H1 (cell line): ENCODE measurements around the gene TCF25. TPM values are rescaled to one million over a fixed set of nuclear protein-coding genes. Genes with fewer than 3 reads are reported as not detected.

ENCODE experiments used
- CTCF ChIA-PET: fragments of 300-600 bp; sonication (Branson Sonifier 250); formaldehyde crosslinking; loops from one replicate; lab custom pipeline; 2021; ENCODE audit not compliant: partially characterized antibody; lab: Charles Lee
- POLR2A ChIA-PET: fragments of 300-600 bp; sonication (Branson Sonifier 250); formaldehyde crosslinking; loops from one replicate; lab custom pipeline; 2021; ENCODE audit warnings: inconsistent platforms; ENCODE audit not compliant: partially characterized antibody; lab: Charles Lee
- DNase-seq, 2 experiments: peaks; one replicate each; pipeline versions ENCODE4 v3.0.0 to v3.0.0-alpha.2; 2010 to 2022; ENCODE audit warnings: low spot score in 2 of 2, low read depth in 1 of 2, mixed read lengths in 1 of 2
- FAIRE-seq: peaks from 2 replicates; lab custom pipeline; 2011; peaks lifted over from hg19 to GRCh38; lab: Jason Lieb, UNC
- H2AFZ ChIP-seq: 2 replicates; pipeline ENCODE4 v1.8.1; 2012; ENCODE audit warnings: low read length, inconsistent platforms
- H2AK5ac ChIP-seq: 2 replicates; pipeline ENCODE4 v1.6.1; 2013; ENCODE audit warnings: low read depth, low read length
- H2BK120ac ChIP-seq: replicated peaks from 2 replicates; pipeline ENCODE3; 2013; ENCODE audit warnings: low read depth, low read length, inconsistent platforms
- H2BK12ac ChIP-seq: 2 replicates; pipeline ENCODE4 v1.6.1; 2013; ENCODE audit warnings: low read depth, low read length
- H2BK15ac ChIP-seq: 2 replicates; pipeline ENCODE4 v1.6.1; 2013; ENCODE audit warnings: low read length
- H2BK20ac ChIP-seq: 2 replicates; pipeline ENCODE4 v1.6.1; 2013; ENCODE audit warnings: low read length
- H2BK5ac ChIP-seq: 2 replicates; pipeline ENCODE4 v1.6.1; 2013; ENCODE audit warnings: low read depth, low read length
- H3K14ac ChIP-seq: 2 replicates; pipeline ENCODE4 v1.6.1; 2013; ENCODE audit warnings: inconsistent platforms; ENCODE audit not compliant: insufficient read length
- H3K18ac ChIP-seq: 2 replicates; pipeline ENCODE4 v1.6.1; 2013; ENCODE audit warnings: low read length; ENCODE audit errors: extremely low read depth
- H3K23ac ChIP-seq: 2 replicates; pipeline ENCODE4 v1.6.1; 2013; ENCODE audit warnings: inconsistent platforms; ENCODE audit not compliant: insufficient read length
- H3K23me2 ChIP-seq: 2 replicates; pipeline ENCODE4 v1.6.1; 2013; ENCODE audit warnings: low read depth, low read length
- H3K27ac ChIP-seq: 2 replicates; pipeline ENCODE4 v1.6.1; 2011; ENCODE audit warnings: low read depth, low read length, inconsistent platforms
- H3K27me3 ChIP-seq, 4 experiments: replicated peaks in 1 of 4; 1 replicate in 1 of 4; 2 replicates in 3 of 4; pipeline versions ENCODE4 v1.6.1 to v1.8.1; 2011 to 2013; ENCODE audit warnings: low read length in 3 of 4, mild to moderate bottlenecking in 3 of 4, inconsistent platforms in 2 of 4, mixed read lengths in 2 of 4, moderate library complexity in 1 of 4; ENCODE audit not compliant: control insufficient read depth in 3 of 4, insufficient read depth in 3 of 4; ENCODE audit errors: extremely low read depth in 1 of 4
- H3K36me3 ChIP-seq, 4 experiments: 2 replicates each; pipeline versions ENCODE4 v1.6.1 to v1.8.1; 2011 to 2013; ENCODE audit warnings: mild to moderate bottlenecking in 4 of 4, low read length in 3 of 4, moderate library complexity in 2 of 4, control low read depth in 1 of 4, inconsistent platforms in 1 of 4; ENCODE audit not compliant: insufficient read depth in 4 of 4, control insufficient read depth in 2 of 4
- H3K4ac ChIP-seq: replicated peaks from 2 replicates; pipeline ENCODE3; 2013; ENCODE audit warnings: low read length, low read depth, mixed read lengths, inconsistent platforms; ENCODE audit not compliant: insufficient read length
- H3K4me1 ChIP-seq, 4 experiments: replicated peaks in 1 of 4; 1 replicate in 1 of 4; 2 replicates in 3 of 4; pipeline versions ENCODE4 v1.6.1 to v1.8.1; 2011 to 2013; ENCODE audit warnings: low read length in 3 of 4, inconsistent platforms in 2 of 4, mixed read lengths in 1 of 4; ENCODE audit not compliant: insufficient read depth in 4 of 4, control insufficient read depth in 3 of 4
- H3K4me2 ChIP-seq, 2 experiments: 2 replicates each; pipeline versions ENCODE4 v1.6.1 to v1.8.1; 2011 to 2013; ENCODE audit warnings: low read depth in 2 of 2, low read length in 2 of 2, control low read depth in 1 of 2, inconsistent platforms in 1 of 2, mild to moderate bottlenecking in 1 of 2; ENCODE audit not compliant: insufficient read depth in 1 of 2
- H3K4me3 ChIP-seq, 4 experiments: fragments of 200-600, 300-600 bp in 1 of 4; sonication (generic), shearing (Covaris generic), sonication (Bioruptor Twin) in 1 of 4; 2 replicates each; pipeline versions ENCODE4 v1.5.1 to v1.8.1; 2011 to 2016; ENCODE audit warnings: low read length in 4 of 4, low read depth in 3 of 4, control low read depth in 2 of 4, inconsistent platforms in 2 of 4, mild to moderate bottlenecking in 2 of 4, mixed read lengths in 1 of 4, moderate library complexity in 1 of 4; ENCODE audit not compliant: insufficient read depth in 2 of 4; ENCODE audit errors: extremely low read depth in 1 of 4
- H3K56ac ChIP-seq: replicated peaks from 2 replicates; pipeline ENCODE3; 2013; ENCODE audit warnings: low read depth, mild to moderate bottlenecking, mixed read lengths, low read length, inconsistent platforms; ENCODE audit not compliant: insufficient read length
- H3K79me1 ChIP-seq: 2 replicates; pipeline ENCODE4 v1.6.1; 2013; ENCODE audit warnings: low read depth, low read length, control low read depth
- H3K79me2 ChIP-seq, 2 experiments: 2 replicates each; pipeline versions ENCODE4 v1.6.1 to v1.8.1; 2012 to 2013; ENCODE audit warnings: low read length in 2 of 2, mild to moderate bottlenecking in 2 of 2, inconsistent platforms in 1 of 2; ENCODE audit not compliant: insufficient read depth in 2 of 2, control insufficient read depth in 1 of 2
- H3K9ac ChIP-seq, 4 experiments: replicated peaks in 1 of 4; 1 replicate in 1 of 4; 2 replicates in 3 of 4; pipeline versions ENCODE4 v1.6.1 to v1.8.1; 2011 to 2013; ENCODE audit warnings: low read depth in 3 of 4, low read length in 3 of 4, control low read depth in 2 of 4, mild to moderate bottlenecking in 2 of 4, moderate library complexity in 2 of 4, inconsistent platforms in 1 of 4; ENCODE audit errors: extremely low read depth in 1 of 4
- H3K9me3 ChIP-seq, 2 experiments: 2 replicates each; pipeline versions ENCODE4 v1.6.1 to v1.8.1; 2012 to 2013; ENCODE audit warnings: mild to moderate bottlenecking in 2 of 2, moderate library complexity in 2 of 2, control low read depth in 1 of 2, inconsistent platforms in 1 of 2, low read depth in 1 of 2, low read length in 1 of 2, mixed read lengths in 1 of 2; ENCODE audit not compliant: insufficient read depth in 2 of 2
- H4K20me1 ChIP-seq, 2 experiments: replicated peaks in 1 of 2; 2 replicates each; pipeline versions ENCODE3 to v1.8.1; 2011 to 2013; ENCODE audit warnings: inconsistent platforms in 2 of 2, low read length in 2 of 2, mild to moderate bottlenecking in 1 of 2; ENCODE audit not compliant: insufficient read depth in 2 of 2, control insufficient read depth in 1 of 2
- H4K5ac ChIP-seq: 2 replicates; pipeline ENCODE4 v1.6.1; 2013; ENCODE audit warnings: low read length, low read depth, mixed read lengths, inconsistent platforms; ENCODE audit not compliant: insufficient read length
- H4K8ac ChIP-seq: 2 replicates; pipeline ENCODE4 v1.8.0; 2013; ENCODE audit warnings: mild to moderate bottlenecking, moderate library complexity, low read length, inconsistent platforms; ENCODE audit not compliant: insufficient read depth; ENCODE audit errors: extremely low read depth
- H4K91ac ChIP-seq: replicated peaks from 2 replicates; pipeline ENCODE3; 2013; ENCODE audit warnings: low read length, mixed read lengths, inconsistent platforms; ENCODE audit not compliant: insufficient read length
- BACH1 ChIP-seq: IDR thresholded peaks from 2 replicates; pipeline ENCODE4 v1.6.1; 2012; ENCODE audit warnings: low read length, improper control_type of control experiment
- CREB1 ChIP-seq: IDR thresholded peaks from 2 replicates; pipeline ENCODE4 v1.6.1; 2012; ENCODE audit warnings: inconsistent platforms
- EZH2 ChIP-seq: fragments of 200-600 bp; sonication (generic); IDR thresholded peaks from 2 replicates; pipeline ENCODE4 v1.7.1; 2012; ENCODE audit warnings: low read depth, mild to moderate bottlenecking, moderate library complexity, low read length, inconsistent platforms; ENCODE audit not compliant: severe bottlenecking
- JUND ChIP-seq: IDR thresholded peaks from 2 replicates; pipeline ENCODE4 v1.6.1; 2011; ENCODE audit warnings: mild to moderate bottlenecking, improper control_type of control experiment, low read length
- NRF1 ChIP-seq: IDR thresholded peaks from 2 replicates; pipeline ENCODE4 v1.6.1; 2011; ENCODE audit warnings: mild to moderate bottlenecking, low read depth, low read length, improper control_type of control experiment
- TAF7 ChIP-seq: optimal IDR thresholded peaks from 2 replicates; pipeline ENCODE3; 2011; ENCODE audit warnings: low read depth, mild to moderate bottlenecking, inconsistent platforms, low read length, moderate library complexity, borderline replicate concordance
- WGBS, 2 experiments: shearing (Covaris generic) in 1 of 2; methylation state at CpG; one replicate each; pipeline versions ENCODE4 v1.1.6 to v1.1.7; 2013 to 2015; ENCODE audit warnings: low lambda C conversion rate in 2 of 2, mixed read lengths in 2 of 2, inconsistent platforms in 1 of 2, low coverage in 1 of 2, missing lambda C conversion rate in 1 of 2; ENCODE audit not compliant: insufficient replicate concordance in 2 of 2, insufficient coverage in 1 of 2, insufficient read length in 1 of 2; ENCODE audit errors: extremely low coverage in 1 of 2, missing lambda C conversion rate in 1 of 2; 5-methylcytosine and 5-hydroxymethylcytosine counted together
- polyA plus RNA-seq, 7 experiments: library from polyadenylated mRNA; depleted of rRNA in 3 of 7; stranded (reverse) in 5 of 7; unstranded in 2 of 7; fragments of >200 nt in 5 of 7; fragments of 200-250 nt in 2 of 7; gene quantifications; 1 replicate in 5 of 7; 2 replicates in 1 of 7; 4 replicates in 1 of 7; pipeline versions ENCODE4 v1.2.1 to v1.2.3, GENCODE V29; 2011 to 2013; ENCODE audit warnings: missing spikeins in 2 of 7, mixed read lengths in 2 of 7
- total RNA-seq: library from RNA; stranded (reverse); fragmentation: NEBNext Ultra II Directional; extraction: Animal tissue kit (Norgen Biotek cat#: 25700); gene quantifications from 2 replicates; pipeline ENCODE4 v1.2.1, GENCODE V29; 2021

Gene TCF25
- total and polyA plus RNA-seq, 2 of the 8 experiments (the other 6 are each of a cell fraction or from before 2014, with no cell fraction given): 78.1 to 102 TPM

- WGBS, 2 experiments: 1% methylated on average over 27 of the region's 31 CpGs; no CpG with 5 or more reads in 1 of the 2 experiments
Measured at GRCh38 chr16:89922477-89922883, 49.1 kb downstream of the TCF25 start.

More at GRCh38 chr16:89922477-89922883, 49.1 kb downstream of the TCF25 start:
- Histone ChIP-seq H2BK5ac (peak overlapping the region; percentile 85; the same call in 1 of the 2 replicates), H4K91ac (peak overlapping the region; percentile 79), H3K56ac (peak overlapping the region; percentile 77), H3K4me1 (peaks cover 0 to 34% (median 25%) of the 10 kb centered on the region in 4 experiments; a peak in 6 of 7 replicates), H2BK120ac (no peak overlapping the region), H2BK20ac (no peak overlapping the region), H4K5ac (peak overlapping the region; percentile 82), H3K14ac (no peak overlapping the region), H3K23ac (no peak overlapping the region), H3K4me2 (peak overlapping the region; percentile 82 to 96), H3K23me2 (peaks cover 31% of the 10 kb centered on the region), H3K18ac (peak overlapping the region; percentile 97), H3K9ac (peak overlapping the region; percentile 35 to 73 (median 54); a peak in 6 of 7 replicates), H3K4ac (peak overlapping the region; percentile 84), H3K79me2 (peaks cover 0 to 3% of the 10 kb centered on the region in 2 experiments; a peak in 2 of 4 replicates), H2AFZ (no peak overlapping the region; the same call in 1 of the 2 replicates), H3K27me3 (peaks cover 0 to 19% (median 16%) of the 10 kb centered on the region in 4 experiments; a peak in 6 of 7 replicates), H3K27ac (peak overlapping the region; percentile 39; the same call in 1 of the 2 replicates), H3K79me1 (0 out of 2 replicates have a peak, but pooled peaks cover under 1% of the 10 kb centered on the region), H2BK12ac (0 out of 2 replicates have a peak overlapping the region, but pooled peaks have one; percentile 60), H3K4me3 (peak overlapping the region; percentile 65 to 95 (median 72)), H2BK15ac (no peak overlapping the region), H3K36me3 (no peaks in the 10 kb centered on the region), H3K9me3 (no peaks in the 10 kb centered on the region), H4K20me1 (peaks cover 5 to 11% of the 10 kb centered on the region in 2 experiments), H4K8ac (peak overlapping the region; percentile 87), H2AK5ac (no peak overlapping the region)
- peak; percentile 10 for TF ChIP-seq TAF7
- no peak for TF ChIP-seq NRF1
- peak; percentile 27; the same call in 1 of the 2 replicates for TF ChIP-seq BACH1
- TF ChIP-seq EZH2: no peak
- TF ChIP-seq JUND: peak; percentile 43; the same call in 1 of the 2 replicates
- TF ChIP-seq CREB1: no peak
- FAIRE-seq: no peak
- ChIA-PET CTCF (interaction anchor here (0.9 to 8.7 kb wide), 4 partner anchors 13 to 225 kb away, joined by 3 to 70 read pairs (median 4); no protein-coding TSS in a partner anchor), POLR2A (interaction anchor here (0.5 to 6.5 kb wide), 31 partner anchors 9 to 326 kb away, joined by 3 to 71 read pairs (median 4); partner anchors contain the start of genes CDK10, DBNDD1, DEF8 and FANCA)
- peak in 1 of 2 experiments; percentile 70 for DNase-seq
